Measurements from ENCODE around the gene POLR1A. TPM values are rescaled to one million over a fixed set of nuclear protein-coding genes. Genes with fewer than 3 reads are reported as not detected.
A peak's percentile ranks its signal among the peaks of the same experiment; 100 is the strongest.

Gene POLR1A
- total and polyA plus RNA-seq, 9 donors: 10.4 to 24.2 (median 17.9) TPM

- Histone ChIP-seq H3K4me3 (ENCODE audit: low read length) (no peak overlapping the region), H3K9me3 (replicated peaks; ENCODE audit: control insufficient read depth, low read depth, low read length) (no peaks in the 10 kb centered on the region), H3K4me1 (ENCODE audit: control insufficient read depth, insufficient read depth, low read length) (peaks cover 66% of the 10 kb centered on the region), H3K27me3 (ENCODE audit: control insufficient read depth, insufficient read depth, low read length) (no peaks in the 10 kb centered on the region), H3K27ac (ENCODE audit: low read length) (no peak overlapping the region), H3K36me3 (ENCODE audit: control insufficient read depth, insufficient read depth, low read length) (peaks cover 67% of the 10 kb centered on the region)
- WGBS (ENCODE audit: insufficient coverage): 92% methylated on average over 12 of the region's 12 CpGs
- DNase-seq: no peak
Measured at GRCh38 chr2:86039963-86040655, 65.6 kb downstream of the POLR1A start.

DNA sequence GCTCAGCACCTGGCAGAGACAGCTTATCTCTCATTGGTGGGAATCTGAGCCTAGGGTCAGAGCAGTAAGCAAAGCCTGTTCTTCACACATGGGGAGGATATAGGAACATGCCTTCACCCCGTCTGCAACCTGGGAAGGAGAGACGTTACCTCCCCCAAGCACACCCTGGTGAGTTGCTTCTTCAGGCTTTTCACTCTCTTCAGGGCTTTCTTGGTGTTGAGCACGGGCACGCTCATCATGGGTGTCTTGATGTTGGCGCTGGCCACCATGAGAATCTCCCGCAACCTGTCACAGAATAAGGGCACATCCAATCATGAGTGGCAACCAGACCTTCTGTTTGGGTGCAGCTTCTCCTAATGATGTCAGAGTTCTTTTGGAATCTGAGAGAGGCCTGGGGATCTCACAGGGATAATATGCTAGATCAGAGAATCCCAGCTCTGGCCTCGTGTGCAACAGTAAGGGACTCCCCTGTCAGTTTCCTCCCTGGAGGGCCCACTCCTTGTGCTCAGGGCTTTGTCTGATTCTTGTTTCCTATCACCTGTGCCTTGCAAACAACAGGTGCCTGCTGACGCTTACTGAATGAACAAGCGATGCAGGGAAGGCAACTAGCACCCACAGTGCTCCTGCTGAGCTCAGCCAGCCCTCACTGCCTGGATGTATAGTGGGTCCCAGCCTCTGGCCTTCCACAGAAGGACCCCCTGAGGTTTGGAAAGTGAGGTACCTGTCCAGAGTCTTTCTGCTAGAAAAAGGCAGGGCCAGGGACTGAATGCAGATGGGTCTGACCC is 66.3 kb downstream of the POLR1A start:
- no peaks in the 10 kb centered on the region for H3K9me3 ChIP-seq (replicated peaks; ENCODE audit: control insufficient read depth, low read depth, low read length)
- 88% methylated on average over 9 of the region's 9 CpGs for WGBS (ENCODE audit: insufficient coverage)
- no peak for DNase-seq
- H3K4me3 ChIP-seq (ENCODE audit: low read length): no peak overlapping the region
- H3K27me3 ChIP-seq (ENCODE audit: control insufficient read depth, insufficient read depth, low read length): no peaks in the 10 kb centered on the region
- peaks cover 74% of the 10 kb centered on the region for H3K4me1 ChIP-seq (ENCODE audit: control insufficient read depth, insufficient read depth, low read length)
- H3K36me3 ChIP-seq (ENCODE audit: control insufficient read depth, insufficient read depth, low read length): peaks cover 64% of the 10 kb centered on the region
- no peak overlapping the region for H3K27ac ChIP-seq (ENCODE audit: low read length)

- Histone ChIP-seq H3K9me3 (replicated peaks; ENCODE audit: control insufficient read depth, low read depth, low read length) (no peaks in the 10 kb centered on the region), H3K36me3 (ENCODE audit: control insufficient read depth, insufficient read depth, low read length) (peaks cover 64% of the 10 kb centered on the region), H3K27me3 (ENCODE audit: control insufficient read depth, insufficient read depth, low read length) (no peaks in the 10 kb centered on the region), H3K4me3 (ENCODE audit: low read length) (no peak overlapping the region), H3K4me1 (ENCODE audit: control insufficient read depth, insufficient read depth, low read length) (peaks cover 83% of the 10 kb centered on the region), H3K27ac (ENCODE audit: low read length) (peak overlapping the region; percentile 98)
- WGBS (ENCODE audit: insufficient coverage): 77% methylated on average over 11 of the region's 12 CpGs
- peak; percentile 58 for DNase-seq
Measured at GRCh38 chr2:86038291-86039081, 67.2 kb downstream of the POLR1A start.

DNA sequence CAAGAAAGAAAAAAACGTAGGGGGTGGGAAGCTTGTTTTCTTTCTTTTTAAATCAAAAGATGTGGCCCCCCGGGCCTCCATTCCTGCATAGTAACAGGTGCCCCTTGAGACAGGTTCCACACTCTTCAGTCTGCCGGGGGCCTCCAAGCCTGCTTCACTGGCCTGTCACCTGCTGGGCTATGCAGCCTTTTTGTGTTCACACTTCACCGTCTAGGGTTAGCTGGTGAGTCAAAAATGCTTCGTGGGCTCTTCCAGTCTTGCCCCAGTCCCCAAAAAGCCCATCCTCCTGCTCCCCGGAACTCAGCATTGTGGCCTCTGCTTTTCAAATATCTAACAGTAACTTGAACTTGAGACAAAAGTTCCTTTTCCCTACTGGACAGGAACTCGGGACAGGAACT is 67.9 kb downstream of the POLR1A start:
- peaks cover 64% of the 10 kb centered on the region for H3K36me3 ChIP-seq (ENCODE audit: control insufficient read depth, insufficient read depth, low read length)
- no peaks in the 10 kb centered on the region for H3K9me3 ChIP-seq (replicated peaks; ENCODE audit: control insufficient read depth, low read depth, low read length)
- peaks cover 89% of the 10 kb centered on the region for H3K4me1 ChIP-seq (ENCODE audit: control insufficient read depth, insufficient read depth, low read length)
- WGBS (ENCODE audit: insufficient coverage): 40% methylated on average over 4 of the region's 7 CpGs
- no peak for DNase-seq
- H3K27me3 ChIP-seq (ENCODE audit: control insufficient read depth, insufficient read depth, low read length): no peaks in the 10 kb centered on the region
- peak overlapping the region; percentile 98 for H3K27ac ChIP-seq (ENCODE audit: low read length)
- H3K4me3 ChIP-seq (ENCODE audit: low read length): no peak overlapping the region

DNA sequence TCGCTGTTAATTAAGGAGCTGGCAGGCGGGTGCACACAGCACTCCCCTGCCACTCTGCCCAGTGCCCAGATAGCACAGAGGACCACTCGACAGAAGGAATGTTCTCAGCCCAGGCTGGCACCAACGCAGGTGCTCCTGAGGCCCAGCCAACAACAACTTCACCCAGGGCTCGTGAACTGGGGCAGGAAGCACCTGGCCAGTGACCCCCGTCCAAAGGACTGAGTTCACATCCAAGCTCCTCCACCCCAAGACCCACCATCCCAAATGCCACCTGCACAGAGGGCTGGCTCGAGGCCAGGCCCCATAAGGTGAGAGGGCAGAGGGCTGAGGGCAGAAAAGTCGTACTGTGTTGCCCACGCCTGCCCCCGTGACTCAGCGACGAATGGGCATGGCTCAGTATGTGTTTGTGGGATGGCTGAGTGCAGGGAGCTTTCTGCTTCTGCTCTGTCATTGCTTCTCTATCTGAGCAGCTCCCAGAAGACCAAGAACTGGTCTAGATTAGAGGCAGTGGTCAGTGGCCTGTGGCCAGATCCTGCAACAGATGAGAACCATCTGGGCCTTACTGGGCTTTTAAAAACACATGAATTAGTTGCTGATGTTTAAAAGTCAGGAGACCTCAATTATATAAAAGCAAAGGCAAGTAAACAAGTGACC is 68.4 kb downstream of the POLR1A start:
- Histone ChIP-seq H3K27me3 (ENCODE audit: control insufficient read depth, insufficient read depth, low read length) (no peaks in the 10 kb centered on the region), H3K4me1 (ENCODE audit: control insufficient read depth, insufficient read depth, low read length) (peaks cover 85% of the 10 kb centered on the region), H3K9me3 (replicated peaks; ENCODE audit: control insufficient read depth, low read depth, low read length) (no peaks in the 10 kb centered on the region), H3K27ac (ENCODE audit: low read length) (peak overlapping the region; percentile 98), H3K4me3 (ENCODE audit: low read length) (no peak overlapping the region), H3K36me3 (ENCODE audit: control insufficient read depth, insufficient read depth, low read length) (peaks cover 63% of the 10 kb centered on the region)
- WGBS (ENCODE audit: insufficient coverage): 18% methylated on average over 9 of the region's 12 CpGs
- peak; percentile 92 for DNase-seq

DNA sequence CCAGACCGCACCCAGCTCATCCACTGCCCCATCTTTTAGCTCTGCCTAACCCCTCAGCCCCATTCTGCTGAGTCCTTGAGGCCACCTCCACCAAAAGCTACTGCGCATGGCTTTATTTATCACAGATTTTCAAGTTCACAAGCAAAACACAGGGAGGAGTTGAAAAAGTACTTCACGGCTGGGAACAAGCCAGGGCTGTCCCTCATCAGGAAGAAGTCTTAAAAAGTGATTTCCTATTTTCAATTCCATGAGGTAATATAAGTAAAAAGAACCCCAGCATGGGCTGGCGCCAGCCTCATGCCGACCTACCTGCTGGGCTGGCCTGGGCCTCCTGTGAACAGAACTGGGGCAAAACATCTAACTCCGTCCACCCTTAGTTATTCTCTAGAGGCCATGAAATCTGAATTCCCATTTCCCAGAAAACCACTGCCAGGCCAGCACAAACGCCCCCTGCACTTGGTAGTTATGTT is 69.0 kb downstream of the POLR1A start:
- no peaks in the 10 kb centered on the region for H3K27me3 ChIP-seq (ENCODE audit: control insufficient read depth, insufficient read depth, low read length)
- no peaks in the 10 kb centered on the region for H3K9me3 ChIP-seq (replicated peaks; ENCODE audit: control insufficient read depth, low read depth, low read length)
- H3K27ac ChIP-seq (ENCODE audit: low read length): peak overlapping the region; percentile 98
- H3K4me1 ChIP-seq (ENCODE audit: control insufficient read depth, insufficient read depth, low read length): peaks cover 83% of the 10 kb centered on the region
- H3K36me3 ChIP-seq (ENCODE audit: control insufficient read depth, insufficient read depth, low read length): peaks cover 63% of the 10 kb centered on the region
- H3K4me3 ChIP-seq (ENCODE audit: low read length): no peak overlapping the region
- 0% methylated on average over 5 of the region's 7 CpGs for WGBS (ENCODE audit: insufficient coverage)
- peak; percentile 97 for DNase-seq

DNA sequence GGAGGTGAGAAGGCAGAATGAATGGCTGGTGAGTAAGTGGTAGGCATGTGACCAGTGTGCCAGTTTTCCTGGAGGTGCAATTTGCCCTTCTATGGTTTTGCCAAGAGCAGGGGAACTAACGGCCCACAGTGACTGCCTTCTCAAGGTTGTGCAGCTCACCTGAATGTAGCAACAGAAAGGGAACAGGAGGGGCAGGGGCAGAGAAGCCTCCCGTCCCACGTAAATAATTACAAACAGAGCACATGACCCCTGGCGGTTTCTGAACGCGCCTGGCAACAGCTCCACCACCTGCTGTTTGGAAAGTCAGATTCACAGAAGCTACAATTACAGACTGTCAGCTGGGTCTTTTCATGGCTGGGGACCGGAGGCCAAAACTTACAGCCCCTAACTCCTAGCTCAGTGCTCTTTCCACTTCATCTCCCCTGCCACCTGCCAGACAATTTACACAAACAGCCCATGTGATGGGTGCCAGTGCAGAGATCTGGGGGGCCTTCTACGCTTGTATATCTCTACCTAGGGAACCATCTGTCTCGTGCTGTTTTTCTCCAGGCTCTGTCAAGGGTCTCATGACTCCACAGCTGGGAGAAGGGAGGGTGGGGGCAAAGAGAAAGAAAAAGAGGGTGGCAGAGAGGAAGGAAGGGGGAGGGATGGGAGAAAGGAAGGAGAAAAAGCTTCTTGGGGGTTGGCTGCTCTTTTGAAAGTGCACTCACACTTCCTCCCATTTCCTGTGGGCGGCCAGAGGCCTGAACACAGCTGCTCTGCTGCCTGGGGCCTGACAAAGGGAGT is 69.6 kb downstream of the POLR1A start:
- Histone ChIP-seq H3K27ac (ENCODE audit: low read length) (peak overlapping the region; percentile 98), H3K9me3 (replicated peaks; ENCODE audit: control insufficient read depth, low read depth, low read length) (no peaks in the 10 kb centered on the region), H3K27me3 (ENCODE audit: control insufficient read depth, insufficient read depth, low read length) (no peaks in the 10 kb centered on the region), H3K36me3 (ENCODE audit: control insufficient read depth, insufficient read depth, low read length) (peaks cover 64% of the 10 kb centered on the region), H3K4me3 (ENCODE audit: low read length) (no peak overlapping the region), H3K4me1 (ENCODE audit: control insufficient read depth, insufficient read depth, low read length) (peaks cover 78% of the 10 kb centered on the region)
- peak; percentile 96 for DNase-seq
- WGBS (ENCODE audit: insufficient coverage): 7% methylated on average over 8 of the region's 10 CpGs

DNA sequence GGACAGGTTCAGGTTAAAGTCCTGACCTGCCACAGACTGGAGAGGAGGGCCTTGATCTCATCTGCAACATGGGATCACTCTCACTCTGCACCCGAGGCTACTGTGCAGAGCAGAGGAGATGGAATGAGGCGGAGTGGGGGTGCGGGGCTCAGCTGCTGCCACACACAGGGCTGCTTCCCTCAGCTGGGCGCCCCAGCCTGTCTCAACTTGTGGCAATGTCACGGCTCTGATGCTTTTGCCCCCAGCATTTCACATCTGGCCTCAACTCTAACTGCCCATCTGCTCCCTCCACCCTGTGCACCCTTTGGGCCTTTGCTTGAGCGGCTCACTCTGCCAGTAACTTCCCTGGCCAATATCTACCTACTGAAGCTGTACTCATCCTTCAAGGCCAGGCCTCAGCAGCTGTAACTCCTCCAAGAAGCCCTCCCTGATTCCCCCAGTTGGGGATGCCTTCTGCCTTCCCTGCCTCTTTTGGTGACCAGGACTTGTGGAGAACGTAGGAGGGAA is 70.3 kb downstream of the POLR1A start:
- peak overlapping the region; percentile 98 for H3K27ac ChIP-seq (ENCODE audit: low read length)
- DNase-seq: no peak

More for the DNA sequence above, 70.3 kb downstream of the POLR1A start:
- no peaks in the 10 kb centered on the region for H3K27me3 ChIP-seq (ENCODE audit: control insufficient read depth, insufficient read depth, low read length)
- H3K4me1 ChIP-seq (ENCODE audit: control insufficient read depth, insufficient read depth, low read length): peaks cover 72% of the 10 kb centered on the region
- WGBS (ENCODE audit: insufficient coverage): 53% methylated on average over 4 of the region's 7 CpGs
- no peaks in the 10 kb centered on the region for H3K9me3 ChIP-seq (replicated peaks; ENCODE audit: control insufficient read depth, low read depth, low read length)
- peaks cover 64% of the 10 kb centered on the region for H3K36me3 ChIP-seq (ENCODE audit: control insufficient read depth, insufficient read depth, low read length)
- no peak overlapping the region for H3K4me3 ChIP-seq (ENCODE audit: low read length)

Data from muscle of leg (tissue), 11 donors.